Activated CD4-positive, CD25-positive, alpha-beta regulatory T cell treated with anti-CD3 and anti-CD28 coated beads, Interleukin-2, amount 50 U/mL, for 24 hours (primary cell): ENCODE results near the gene HEATR1.

Experiments
- ATAC-seq, 2 donors: fragments of 150-1000 bp; cut with Tn5 transposase; one replicate each; pipeline ENCODE4 v1.10.0; 2021; ENCODE audit warnings: mild to moderate bottlenecking in 1 of 2, moderate library complexity in 1 of 2

HEATR1 gene

GRCh38 chr1:236535662-236536161 is 68.6 kb downstream of the HEATR1 start:
- ATAC-seq: no peak

GRCh38 chr1:236535190-236535589 is 69.1 kb downstream of the HEATR1 start:
- no peak for ATAC-seq

DNA sequence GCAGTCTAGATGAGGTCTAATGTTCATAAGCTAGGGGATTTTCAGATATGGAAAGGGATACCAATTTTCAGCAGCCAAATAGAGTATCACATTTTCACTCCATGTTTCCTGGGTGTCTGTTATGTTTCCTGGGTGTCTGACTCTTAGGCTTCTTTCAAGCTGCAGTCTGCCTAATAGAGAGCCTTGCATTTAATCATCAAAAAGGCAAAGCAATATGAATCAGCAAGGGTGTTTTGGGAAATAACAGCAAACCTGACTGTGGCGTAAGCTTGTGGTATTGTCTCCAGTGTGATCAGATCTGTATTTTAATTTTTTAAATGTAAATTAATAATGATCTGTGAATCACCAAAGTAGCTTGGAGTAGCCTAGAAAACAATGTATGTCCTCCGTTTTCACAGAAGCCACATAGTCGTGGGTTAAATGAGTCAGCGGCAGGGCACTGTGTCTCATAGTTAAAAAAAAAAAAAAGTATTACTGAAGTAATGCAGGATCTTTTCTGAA is 70.1 kb downstream of the HEATR1 start:
- ATAC-seq: peak; percentile 86 to 88

GRCh38 chr1:236532850-236533249 is 71.5 kb downstream of the HEATR1 start:
- no peak for ATAC-seq

- no peak for ATAC-seq
Observed at GRCh38 chr1:236530959-236531358, 73.4 kb downstream of the HEATR1 start.

GRCh38 chr1:236530286-236530685 is 74.0 kb downstream of the HEATR1 start:
- no peak for ATAC-seq

DNA sequence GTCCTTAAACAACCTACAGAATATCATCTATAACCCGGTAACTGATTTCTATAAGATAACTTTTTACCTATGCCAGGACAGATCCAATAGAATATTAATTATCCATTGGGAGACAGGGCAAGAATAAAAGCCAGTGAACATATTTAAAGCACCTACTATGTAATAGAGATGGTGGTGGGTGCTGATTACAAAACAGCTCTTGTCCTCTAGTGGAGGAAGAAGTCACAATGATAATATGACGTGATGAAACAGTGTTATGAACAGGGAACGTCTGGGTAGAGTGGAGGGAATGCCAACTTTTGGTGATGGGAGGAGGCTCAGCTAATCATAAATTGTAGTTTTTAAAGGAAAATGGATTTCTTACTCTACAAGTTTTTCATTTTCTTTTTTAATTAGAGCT is 78.2 kb downstream of the HEATR1 start:
- no peak for ATAC-seq

GRCh38 chr1:236524895-236525184 is 79.5 kb downstream of the HEATR1 start:
- ATAC-seq: no peak

- ATAC-seq: peak; percentile 90 to 93
Observed at GRCh38 chr1:236524142-236524894, 80.0 kb downstream of the HEATR1 start.

- ATAC-seq: peak; percentile 62 to 66
Observed at GRCh38 chr1:236523704-236524141, 80.6 kb downstream of the HEATR1 start, which contains the start of gene LGALS8. LGALS8 (plus strand) TSS chr1:236523982; CDS start chr1:236526071, 2,089 bp downstream.

- no peak for ATAC-seq
Observed at GRCh38 chr1:236522937-236523703, 81.2 kb downstream of the HEATR1 start.

GRCh38 chr1:236520445-236521005 is 83.8 kb downstream of the HEATR1 start:
- no peak for ATAC-seq

GRCh38 chr1:236518322-236518721 is 86.0 kb downstream of the HEATR1 start:
- ATAC-seq: no peak

DNA sequence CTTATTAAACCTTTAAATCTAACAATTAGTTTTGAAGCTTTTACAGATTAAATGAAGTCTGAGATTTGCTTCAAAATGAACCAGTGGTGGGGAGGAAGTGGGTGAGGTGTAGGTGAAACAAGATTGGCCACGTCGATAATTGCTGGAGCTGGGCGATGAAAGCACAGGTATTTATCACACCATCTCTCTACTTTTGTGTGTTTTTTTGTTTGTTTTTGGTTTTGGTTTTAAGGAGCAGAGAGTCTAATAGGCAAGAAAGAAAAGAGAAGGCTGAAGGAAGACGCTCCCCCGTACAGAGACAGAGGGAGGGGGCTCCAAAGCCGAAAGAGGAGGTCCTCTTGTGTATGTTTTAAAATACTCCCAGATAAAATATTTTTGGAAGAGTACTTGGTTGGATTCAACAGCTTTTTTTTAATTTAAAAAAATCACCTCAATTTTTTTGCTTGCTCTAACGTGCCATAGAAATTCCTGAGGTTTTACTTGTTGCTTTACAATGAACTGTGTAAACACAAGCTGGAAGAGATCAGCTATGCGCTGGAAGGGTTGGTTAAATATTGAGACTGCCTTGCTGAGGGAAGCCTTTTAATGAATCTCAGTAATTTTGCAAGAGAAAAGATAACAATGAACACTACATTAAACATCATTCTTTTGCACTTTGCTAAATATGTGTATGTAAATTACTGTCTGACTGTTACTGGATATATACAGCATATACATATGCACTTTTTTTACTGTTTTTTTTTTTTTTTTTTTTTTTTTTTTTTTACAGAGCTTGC is 87.2 kb downstream of the HEATR1 start:
- peak; percentile 63 to 76 for ATAC-seq

GRCh38 chr1:236515443-236515958 is 88.8 kb downstream of the HEATR1 start:
- no peak for ATAC-seq

GRCh38 chr1:236514703-236515442 is 89.4 kb downstream of the HEATR1 start:
- ATAC-seq: no peak

DNA sequence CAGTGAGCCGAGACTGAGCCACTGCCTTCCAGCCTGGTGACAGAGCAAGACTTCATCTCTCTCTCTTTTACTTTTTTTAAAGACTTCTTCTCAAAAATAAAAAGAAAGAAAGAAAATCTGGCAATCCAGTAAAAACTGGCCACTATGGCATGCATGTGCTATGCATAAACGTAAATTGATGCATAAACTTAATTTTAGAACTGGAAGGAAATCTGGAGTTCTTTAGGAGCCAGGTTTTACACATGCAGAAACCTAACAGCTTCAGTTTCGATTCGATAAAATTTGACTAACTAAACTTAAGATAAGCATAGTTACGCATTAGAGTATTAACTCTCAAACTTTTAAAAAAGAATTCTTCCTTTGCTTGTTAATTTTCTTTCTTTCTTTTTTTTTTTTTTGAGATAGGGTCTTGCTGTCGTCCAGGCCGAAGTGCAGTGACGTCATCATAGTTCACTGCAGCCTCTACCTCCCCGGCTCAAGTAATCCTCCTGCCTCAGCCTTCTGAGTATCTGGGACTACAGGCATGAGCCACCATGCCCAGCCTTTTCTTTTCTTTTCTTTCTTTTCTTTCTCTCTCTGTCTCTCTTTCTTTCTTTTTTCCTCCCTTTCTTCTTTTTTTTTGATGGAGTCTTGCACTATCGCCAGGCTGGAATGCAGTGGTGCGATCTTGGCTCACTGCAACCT is 92.4 kb downstream of the HEATR1 start:
- ATAC-seq: no peak

- no peak for ATAC-seq
Observed at GRCh38 chr1:236509647-236510401, 94.5 kb downstream of the HEATR1 start.

DNA sequence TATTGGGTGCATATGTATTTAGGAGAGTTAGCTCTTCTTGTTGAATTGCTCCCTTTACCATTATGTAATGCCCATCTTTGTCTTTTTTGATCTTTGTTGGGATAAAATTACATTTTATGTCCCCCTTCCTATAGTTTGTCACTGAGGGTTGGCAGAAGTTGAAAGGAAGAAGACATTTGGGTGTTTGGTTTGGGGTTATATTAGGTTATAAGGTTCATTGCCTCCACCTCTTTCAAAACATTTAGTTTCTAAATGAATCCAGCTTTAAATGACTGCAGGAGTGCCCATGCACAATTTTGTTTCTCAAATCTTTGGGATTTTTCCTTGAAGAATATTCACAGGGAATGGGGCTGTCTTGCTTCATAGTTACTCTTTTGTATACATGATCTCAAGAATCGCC is 95.1 kb downstream of the HEATR1 start:
- ATAC-seq: no peak

DNA sequence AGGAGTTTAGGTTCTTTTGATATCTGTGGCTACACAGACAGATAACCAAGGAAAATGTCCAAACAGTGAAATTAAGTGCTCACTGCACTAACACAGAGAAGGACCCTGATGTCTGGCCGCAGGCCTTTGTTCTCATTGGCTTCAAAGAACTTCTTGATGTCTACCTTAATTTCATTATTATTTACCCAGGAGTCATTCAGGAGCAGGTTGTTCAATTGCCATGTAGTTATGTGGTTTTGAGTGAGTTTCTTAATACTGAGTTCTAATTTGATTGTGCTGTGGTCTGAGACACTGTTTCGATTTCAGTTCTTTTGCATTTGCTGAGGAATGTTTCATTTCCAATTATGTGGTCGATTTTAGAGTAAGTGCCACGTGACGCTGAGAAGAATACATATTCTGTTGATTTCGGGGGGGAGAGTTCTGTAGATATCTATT is 95.7 kb downstream of the HEATR1 start:
- peak; percentile 48 to 52 for ATAC-seq
